ENCODE measurements around the gene PAK1IP1. TPM values are rescaled to one million over a fixed set of nuclear protein-coding genes. Genes with fewer than 3 reads are reported as not detected.
A peak's percentile ranks its signal among the peaks of the same experiment; 100 is the strongest.
"Not testable (repeated sequence)": the region's sequence is repeated elsewhere in the genome, so short reads cannot be mapped to it uniquely, and the experiment has no call there.

PAK1IP1 gene
- 10 to 100 TPM; 16.9 to 17.6 TPM for total RNA-seq

GRCh38 chr6:10694302-10695085 is at the start of gene PAK1IP1, which contains the start of gene C6orf52:
Gene PAK1IP1, plus strand, starts transcription at chr6:10694972. Its CDS starts 14 bp downstream, at chr6:10694986.
Gene C6orf52, minus strand, starts transcription at chr6:10694616. Its CDS starts 7,066 bp downstream, at chr6:10687550.
- H3K4me1 Mint-ChIP-seq (ENCODE audit: low read depth) = peaks cover 31% of the 10 kb centered on the region

GRCh38 chr6:10655508-10656055 is 39.2 kb upstream of the PAK1IP1 start:
- Mint-ChIP-seq H3K9me3 (ENCODE audit: insufficient read depth) (no peaks in the 10 kb centered on the region), H3K36me3 (ENCODE audit: low read depth) (no peaks in the 10 kb centered on the region), H3K27ac (peak overlapping the region; percentile 17), H3K27me3 (ENCODE audit: low read depth) (peaks cover 11% of the 10 kb centered on the region), H3K4me3 (peak overlapping the region; percentile 36), H3K4me1 (ENCODE audit: low read depth) (peaks cover 24% of the 10 kb centered on the region)
- CTCF ChIA-PET = no interaction called here
- DNase-seq (peak; percentile 55), ATAC-seq (peak; percentile 86)
- POLR2A ChIA-PET = no interaction called here

More at GRCh38 chr6:10694302-10695085, at the start of gene PAK1IP1, which contains the start of gene C6orf52:
- Mint-ChIP-seq H3K9me3 (ENCODE audit: insufficient read depth) (no peaks in the 10 kb centered on the region), H3K27me3 (ENCODE audit: low read depth) (no peaks in the 10 kb centered on the region), H3K27ac (peak within 1 kb of the TSS; percentile 100), H3K4me3 (peak within 1 kb of the TSS; percentile 94), H3K36me3 (ENCODE audit: low read depth) (peaks cover 32% of the 10 kb centered on the region)
- ChIA-PET POLR2A (interaction anchor here (0.6 to 2.5 kb wide), 13 partner anchors 11 to 270 kb away, joined by 3 to 43 read pairs (median 4); partner anchors contain the start of gene TMEM14C), CTCF (interaction anchor here (0.9 to 3.1 kb wide), 8 partner anchors 26 to 216 kb away, joined by 3 to 23 read pairs (median 4); no protein-coding TSS in a partner anchor)
- peak; percentile 93 for ATAC-seq
- peak; percentile 97 for DNase-seq

DNA sequence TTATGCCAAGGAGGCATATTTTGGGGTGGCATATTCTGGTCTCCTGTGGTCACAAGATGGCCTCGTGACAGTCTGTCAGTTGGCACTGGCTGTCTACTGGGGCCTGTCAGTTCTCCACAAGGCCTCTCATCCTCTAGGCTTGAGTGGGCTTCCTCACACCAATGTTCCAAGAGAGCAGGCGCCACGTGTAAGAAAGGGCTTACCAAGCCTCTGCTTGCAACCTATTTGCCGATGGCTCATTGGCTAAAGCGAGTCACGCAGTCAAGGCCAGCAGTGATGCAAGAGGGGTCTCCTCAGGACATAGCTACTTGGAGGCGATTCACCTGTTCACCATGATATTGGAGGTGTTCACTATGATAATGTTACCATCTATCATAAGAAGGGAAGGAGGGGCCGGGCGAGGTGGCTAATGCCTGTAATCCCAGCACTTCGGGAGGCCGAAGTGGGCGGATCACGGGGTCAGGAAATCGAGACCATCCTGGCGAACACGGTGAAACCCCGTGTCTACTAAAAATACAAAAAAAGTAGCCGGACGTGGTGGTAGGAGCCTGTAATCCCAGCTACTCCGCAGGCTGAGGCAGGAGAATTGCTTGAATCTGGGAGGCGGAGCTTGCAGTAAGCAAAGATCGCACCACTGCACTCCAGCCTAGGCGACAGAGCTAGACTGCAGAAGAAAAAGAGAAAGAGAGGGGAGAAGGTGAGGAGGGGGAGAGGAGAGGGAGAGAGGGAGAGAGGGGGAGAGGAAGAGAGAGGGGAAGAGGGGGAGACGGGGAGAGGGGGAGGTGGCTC is 35.7 kb upstream of the PAK1IP1 start:
- POLR2A ChIA-PET = interaction anchor here (0.6 to 1.2 kb wide), 2 partner anchors 36 to 745 kb away, joined by 3 read pairs; partner anchors contain the start of gene PAK1IP1
- peaks cover 24% of the 10 kb centered on the region for H3K4me1 Mint-ChIP-seq (ENCODE audit: low read depth)
- H3K9me3 Mint-ChIP-seq (ENCODE audit: insufficient read depth) = no peaks in the 10 kb centered on the region
- H3K36me3 Mint-ChIP-seq (ENCODE audit: low read depth) = no peaks in the 10 kb centered on the region
- DNase-seq = no peak
- H3K4me3 Mint-ChIP-seq = peak overlapping the region; percentile 18
- CTCF ChIA-PET = no interaction called here
- no peak for ATAC-seq
- no peak overlapping the region for H3K27ac Mint-ChIP-seq
- H3K27me3 Mint-ChIP-seq (ENCODE audit: low read depth) = peaks cover 8% of the 10 kb centered on the region

- CTCF ChIA-PET = no interaction called here
- no peak for DNase-seq
- H3K27me3 Mint-ChIP-seq (ENCODE audit: low read depth) = peaks cover 10% of the 10 kb centered on the region
- ATAC-seq = peak; percentile 12
- peaks cover 23% of the 10 kb centered on the region for H3K4me1 Mint-ChIP-seq (ENCODE audit: low read depth)
- H3K27ac Mint-ChIP-seq = peak overlapping the region; percentile 19
- no peaks in the 10 kb centered on the region for H3K9me3 Mint-ChIP-seq (ENCODE audit: insufficient read depth)
- POLR2A ChIA-PET = interaction anchor here (0.6 to 1.2 kb wide), 2 partner anchors 35 to 744 kb away, joined by 3 read pairs; partner anchors contain the start of gene PAK1IP1
- no peak overlapping the region for H3K4me3 Mint-ChIP-seq
- no peaks in the 10 kb centered on the region for H3K36me3 Mint-ChIP-seq (ENCODE audit: low read depth)
Measured at GRCh38 chr6:10659699-10660348, 34.9 kb upstream of the PAK1IP1 start.

- Mint-ChIP-seq H3K4me1 (ENCODE audit: low read depth) (peaks cover 15% of the 10 kb centered on the region), H3K27ac (peak overlapping the region; percentile 19)
- DNase-seq; H3K4me3 Mint-ChIP-seq; H3K36me3 Mint-ChIP-seq (ENCODE audit: low read depth); H3K9me3 Mint-ChIP-seq (ENCODE audit: insufficient read depth); CTCF ChIA-PET; ATAC-seq; H3K27me3 Mint-ChIP-seq (ENCODE audit: low read depth): not testable (repeated sequence)
- POLR2A ChIA-PET = interaction anchor here (1.2 kb wide), 1 partner anchor 34 kb away, joined by 3 read pairs; the partner anchor contains the start of gene PAK1IP1
Measured at GRCh38 chr6:10660431-10661191, 34.2 kb upstream of the PAK1IP1 start.

DNA sequence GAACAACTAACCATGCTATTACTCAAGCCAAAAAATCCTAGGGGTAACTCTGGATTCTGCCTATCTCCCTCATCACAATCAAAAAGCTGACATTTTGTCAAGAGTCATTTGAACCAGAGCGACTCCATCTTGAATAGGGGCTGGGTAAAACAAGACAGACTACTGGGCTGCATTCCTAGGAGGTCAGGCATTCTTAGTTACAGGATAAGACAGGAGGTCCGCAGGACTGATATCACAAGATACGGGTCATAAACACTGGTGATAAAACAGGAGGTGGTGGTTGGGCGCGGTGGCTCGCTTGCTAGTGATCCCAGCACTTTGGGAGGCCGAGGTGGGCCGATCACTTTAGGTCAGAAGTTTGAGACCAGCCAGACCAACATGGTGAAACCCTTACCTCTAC is 32.6 kb upstream of the PAK1IP1 start:
- no peak overlapping the region for H3K27ac Mint-ChIP-seq
- no peak for DNase-seq
- peaks cover 13% of the 10 kb centered on the region for H3K27me3 Mint-ChIP-seq (ENCODE audit: low read depth)
- peaks cover 5% of the 10 kb centered on the region for H3K4me1 Mint-ChIP-seq (ENCODE audit: low read depth)
- ChIA-PET CTCF (interaction anchor here (0.9 to 1.5 kb wide), 2 partner anchors 24 to 140 kb away, joined by 3 to 4 read pairs; no protein-coding TSS in a partner anchor), POLR2A (interaction anchor here (0.7 kb wide), 1 partner anchor 115 kb away, joined by 3 read pairs; no protein-coding TSS in a partner anchor)
- H3K9me3 Mint-ChIP-seq (ENCODE audit: insufficient read depth) = peaks cover 6% of the 10 kb centered on the region
- no peak overlapping the region for H3K4me3 Mint-ChIP-seq
- H3K36me3 Mint-ChIP-seq (ENCODE audit: low read depth) = peaks cover 4% of the 10 kb centered on the region
- no peak for ATAC-seq

DNA sequence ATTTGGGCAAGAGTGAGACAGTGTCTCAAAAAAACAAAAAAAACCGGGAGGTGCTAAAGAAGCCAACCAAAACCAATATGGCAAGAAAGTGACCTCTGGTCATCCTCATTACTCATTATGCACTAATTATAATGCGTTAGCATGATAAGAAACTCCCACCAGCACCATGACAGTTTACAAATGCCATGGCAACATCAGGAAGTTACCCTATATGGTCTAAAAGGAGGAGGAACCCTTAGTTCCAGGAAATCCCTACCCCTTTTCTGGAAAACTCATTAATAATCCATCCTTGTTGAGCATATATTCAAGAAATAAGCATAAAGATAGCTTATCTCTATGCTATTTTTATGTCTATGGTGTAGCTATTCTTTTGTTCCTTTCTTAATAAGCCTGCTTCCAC is 32.0 kb upstream of the PAK1IP1 start:
- POLR2A ChIA-PET = no interaction called here
- peaks cover 13% of the 10 kb centered on the region for H3K27me3 Mint-ChIP-seq (ENCODE audit: low read depth)
- no peak overlapping the region for H3K4me3 Mint-ChIP-seq

DNA sequence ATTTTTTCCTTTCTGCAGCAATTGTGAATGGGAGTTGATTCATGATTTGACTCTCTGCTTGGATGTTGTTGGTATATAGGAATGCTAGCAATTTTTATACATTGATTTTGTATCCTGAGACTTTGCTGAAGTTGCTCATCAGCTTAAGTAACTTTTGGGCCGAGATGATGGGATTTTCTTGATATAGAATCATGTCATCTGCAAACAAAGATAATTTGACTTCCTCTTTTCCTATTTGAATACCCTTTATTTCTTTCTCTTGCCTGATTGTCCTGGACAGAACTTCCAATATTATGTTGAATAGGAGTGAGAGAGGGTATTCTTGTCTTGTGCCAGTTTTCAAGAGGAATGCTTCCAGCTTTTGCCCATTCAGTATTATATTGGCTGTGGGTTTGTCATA is 29.2 kb upstream of the PAK1IP1 start:
- not testable (repeated sequence) for H3K4me3 Mint-ChIP-seq

More for the DNA sequence above, 32.0 kb upstream of the PAK1IP1 start:
- peaks cover 7% of the 10 kb centered on the region for H3K4me1 Mint-ChIP-seq (ENCODE audit: low read depth)
- no peak overlapping the region for H3K27ac Mint-ChIP-seq
- peaks cover 7% of the 10 kb centered on the region for H3K36me3 Mint-ChIP-seq (ENCODE audit: low read depth)
- CTCF ChIA-PET = interaction anchor here (0.8 to 1.5 kb wide), 3 partner anchors 24 to 406 kb away, joined by 3 to 4 read pairs (median 3); no protein-coding TSS in a partner anchor
- peaks cover 6% of the 10 kb centered on the region for H3K9me3 Mint-ChIP-seq (ENCODE audit: insufficient read depth)
- ATAC-seq (no peak), DNase-seq (no peak)

GRCh38 chr6:10668126-10668917 is 26.4 kb upstream of the PAK1IP1 start:
- Mint-ChIP-seq H3K4me3 (no peak overlapping the region), H3K36me3 (ENCODE audit: low read depth) (peaks cover 7% of the 10 kb centered on the region), H3K27ac (no peak overlapping the region), H3K4me1 (ENCODE audit: low read depth) (peaks cover 8% of the 10 kb centered on the region), H3K27me3 (ENCODE audit: low read depth) (peaks cover 18% of the 10 kb centered on the region), H3K9me3 (ENCODE audit: insufficient read depth) (peaks cover 6% of the 10 kb centered on the region)
- ATAC-seq (no peak), DNase-seq (no peak)
- CTCF ChIA-PET = no interaction called here
- POLR2A ChIA-PET = no interaction called here

More for the DNA sequence above, 29.2 kb upstream of the PAK1IP1 start:
- CTCF ChIA-PET; H3K27ac Mint-ChIP-seq; H3K9me3 Mint-ChIP-seq (ENCODE audit: insufficient read depth); H3K36me3 Mint-ChIP-seq (ENCODE audit: low read depth); ATAC-seq; DNase-seq; POLR2A ChIA-PET; H3K4me1 Mint-ChIP-seq (ENCODE audit: low read depth): not testable (repeated sequence)
- H3K27me3 Mint-ChIP-seq (ENCODE audit: low read depth) = peaks cover 15% of the 10 kb centered on the region

DNA sequence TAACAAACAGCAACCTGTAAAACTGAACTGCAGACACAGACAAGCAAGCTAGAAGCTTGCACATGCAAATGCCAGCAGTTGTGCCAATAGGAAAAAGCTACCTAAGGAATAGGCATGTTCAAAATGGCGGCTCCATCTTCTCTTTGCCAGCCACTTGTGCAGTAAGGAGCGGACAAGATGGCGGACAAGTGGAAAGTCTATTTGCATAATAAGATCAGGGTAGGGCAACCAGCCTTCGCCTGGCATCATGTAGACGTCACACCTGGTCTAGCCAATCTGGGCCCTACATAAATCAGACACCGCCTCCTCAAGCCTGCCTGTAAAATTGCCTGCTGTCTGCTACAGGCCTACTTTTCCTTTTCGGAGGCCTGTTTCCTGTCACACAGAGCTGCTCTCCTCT is 18.4 kb upstream of the PAK1IP1 start:
- Mint-ChIP-seq H3K4me1 (ENCODE audit: low read depth) (no peaks in the 10 kb centered on the region), H3K27ac (no peak overlapping the region), H3K27me3 (ENCODE audit: low read depth) (peaks cover 4% of the 10 kb centered on the region), H3K4me3 (no peak overlapping the region), H3K9me3 (ENCODE audit: insufficient read depth) (no peaks in the 10 kb centered on the region), H3K36me3 (ENCODE audit: low read depth) (peaks cover 2% of the 10 kb centered on the region)
- no peak for DNase-seq
- ChIA-PET CTCF (no interaction called here), POLR2A (no interaction called here)
- no peak for ATAC-seq
